ENCODE results near the gene SETD7.

The SETD7 gene

DNA sequence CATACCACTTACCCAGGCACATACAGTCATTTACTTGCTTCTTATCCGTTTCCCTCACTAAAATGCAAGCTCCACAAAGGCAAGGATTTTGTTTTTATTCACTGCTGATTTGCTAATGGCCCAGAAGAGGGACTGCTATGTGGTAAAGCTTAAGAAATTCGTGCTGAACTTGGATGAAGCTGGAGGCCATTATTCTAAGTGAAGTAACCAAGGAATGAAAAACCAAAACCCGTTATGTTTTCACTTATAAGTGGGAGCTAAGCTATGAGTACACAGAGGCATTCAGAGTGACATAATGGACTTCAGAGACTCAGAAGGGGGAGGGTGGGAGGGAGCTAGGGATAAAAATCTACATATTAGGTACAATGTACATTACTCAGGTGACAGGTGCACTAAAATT is 54.9 kb downstream of the SETD7 start:
- no peak overlapping the region for H3K4me3 ChIP-seq (ENCODE audit: low read depth, low read length)
- TF ChIP-seq, protein P1, sequence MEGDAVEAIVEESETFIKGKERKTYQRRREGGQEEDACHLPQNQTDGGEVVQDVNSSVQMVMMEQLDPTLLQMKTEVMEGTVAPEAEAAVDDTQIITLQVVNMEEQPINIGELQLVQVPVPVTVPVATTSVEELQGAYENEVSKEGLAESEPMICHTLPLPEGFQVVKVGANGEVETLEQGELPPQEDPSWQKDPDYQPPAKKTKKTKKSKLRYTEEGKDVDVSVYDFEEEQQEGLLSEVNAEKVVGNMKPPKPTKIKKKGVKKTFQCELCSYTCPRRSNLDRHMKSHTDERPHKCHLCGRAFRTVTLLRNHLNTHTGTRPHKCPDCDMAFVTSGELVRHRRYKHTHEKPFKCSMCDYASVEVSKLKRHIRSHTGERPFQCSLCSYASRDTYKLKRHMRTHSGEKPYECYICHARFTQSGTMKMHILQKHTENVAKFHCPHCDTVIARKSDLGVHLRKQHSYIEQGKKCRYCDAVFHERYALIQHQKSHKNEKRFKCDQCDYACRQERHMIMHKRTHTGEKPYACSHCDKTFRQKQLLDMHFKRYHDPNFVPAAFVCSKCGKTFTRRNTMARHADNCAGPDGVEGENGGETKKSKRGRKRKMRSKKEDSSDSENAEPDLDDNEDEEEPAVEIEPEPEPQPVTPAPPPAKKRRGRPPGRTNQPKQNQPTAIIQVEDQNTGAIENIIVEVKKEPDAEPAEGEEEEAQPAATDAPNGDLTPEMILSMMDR (IDR thresholded peaks at IDR 0.05; ENCODE audit: low read depth, low read length), result no peak

DNA sequence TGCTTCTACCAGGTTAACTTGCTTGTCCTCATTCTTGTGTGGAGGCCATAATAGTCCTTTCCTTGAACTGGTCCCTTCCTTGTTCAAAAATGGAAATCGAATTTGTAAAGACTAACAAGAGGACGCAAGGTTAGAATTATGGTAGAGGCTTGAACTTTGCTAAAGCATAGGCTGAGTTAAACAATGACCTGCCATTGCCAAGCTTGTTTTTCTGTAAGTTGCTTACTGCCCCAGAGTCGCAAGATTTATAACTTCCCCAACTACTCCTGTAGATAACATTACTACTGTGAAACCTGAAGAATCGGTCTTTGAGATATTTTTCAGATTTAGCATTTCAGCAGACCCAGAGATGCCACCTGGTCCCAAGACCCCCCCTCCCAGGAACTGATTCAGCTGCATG is 56.8 kb downstream of the SETD7 start:
- no peak overlapping the region for H3K4me3 ChIP-seq (ENCODE audit: low read depth, low read length)
- TF ChIP-seq, protein P1 (IDR thresholded peaks at IDR 0.05; ENCODE audit: low read depth, low read length), result no peak

DNA sequence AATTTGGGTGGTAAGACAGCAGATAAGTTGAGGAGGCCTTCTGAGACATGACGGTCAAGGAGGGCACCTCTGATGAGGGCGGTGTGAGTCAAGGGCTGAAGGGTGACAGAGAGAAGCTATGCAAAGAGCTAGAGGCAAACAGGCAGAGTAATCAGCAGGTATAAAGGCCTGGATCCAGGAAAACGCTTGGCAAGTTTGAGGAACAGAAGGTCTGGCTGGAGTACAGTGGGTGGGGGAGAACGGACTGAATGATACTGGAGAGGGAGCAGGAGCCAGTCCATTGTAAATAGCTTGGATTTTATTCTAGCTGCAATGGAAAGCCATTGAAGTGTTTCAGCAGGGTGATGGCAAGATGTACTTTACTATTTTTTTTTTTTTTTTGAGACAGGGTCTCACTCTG is 62.8 kb downstream of the SETD7 start:
- H3K4me3 ChIP-seq (ENCODE audit: low read depth, low read length), result no peak overlapping the region
- TF ChIP-seq, protein P1 (IDR thresholded peaks at IDR 0.05; ENCODE audit: low read depth, low read length), result no peak

DNA sequence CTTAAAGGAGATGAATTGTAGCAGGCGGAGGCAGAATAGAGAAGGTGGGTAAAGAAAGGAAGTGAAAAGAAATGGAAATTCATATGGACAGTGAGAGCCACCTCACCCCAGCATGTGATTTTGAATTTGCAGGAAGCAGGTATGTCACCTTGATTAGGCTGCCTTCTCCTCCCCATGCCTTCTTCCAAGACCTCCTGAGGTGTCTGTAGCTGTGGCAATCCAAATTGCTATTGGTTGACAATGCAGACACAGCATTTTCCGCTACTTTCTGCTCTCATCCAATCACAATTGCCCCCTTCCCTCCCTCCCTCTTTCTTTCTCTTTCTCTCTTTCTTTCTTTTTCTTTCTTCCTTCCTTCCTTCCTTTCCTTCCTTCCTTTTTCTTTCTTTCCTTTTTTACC is 63.6 kb downstream of the SETD7 start:
- H3K4me3 ChIP-seq (ENCODE audit: low read depth, low read length), result no peak overlapping the region
- TF ChIP-seq, protein P1 (IDR thresholded peaks at IDR 0.05; ENCODE audit: low read depth, low read length), result no peak

DNA sequence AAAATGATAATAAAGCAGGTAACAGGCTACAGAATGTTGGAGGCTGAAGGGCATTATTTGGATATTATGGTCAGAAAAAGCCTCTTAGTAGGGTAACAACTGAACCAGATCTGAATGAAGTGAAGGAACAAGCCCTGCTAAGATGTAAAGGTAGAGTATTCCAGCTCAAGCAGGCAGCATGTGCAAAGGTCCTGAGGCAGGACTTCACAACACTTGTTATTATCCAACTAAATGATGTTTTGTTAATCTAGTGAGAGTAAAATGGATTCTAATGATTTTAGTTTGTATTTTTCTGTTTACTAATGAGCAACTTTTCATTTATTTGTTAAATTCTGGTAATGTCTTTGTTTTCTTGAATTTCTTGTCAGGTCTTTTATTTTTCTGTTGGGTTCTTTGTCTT is 66.4 kb downstream of the SETD7 start:
- TF ChIP-seq, protein P1 (IDR thresholded peaks at IDR 0.05; ENCODE audit: low read depth, low read length), result no peak
- no peak overlapping the region for H3K4me3 ChIP-seq (ENCODE audit: low read depth, low read length)

DNA sequence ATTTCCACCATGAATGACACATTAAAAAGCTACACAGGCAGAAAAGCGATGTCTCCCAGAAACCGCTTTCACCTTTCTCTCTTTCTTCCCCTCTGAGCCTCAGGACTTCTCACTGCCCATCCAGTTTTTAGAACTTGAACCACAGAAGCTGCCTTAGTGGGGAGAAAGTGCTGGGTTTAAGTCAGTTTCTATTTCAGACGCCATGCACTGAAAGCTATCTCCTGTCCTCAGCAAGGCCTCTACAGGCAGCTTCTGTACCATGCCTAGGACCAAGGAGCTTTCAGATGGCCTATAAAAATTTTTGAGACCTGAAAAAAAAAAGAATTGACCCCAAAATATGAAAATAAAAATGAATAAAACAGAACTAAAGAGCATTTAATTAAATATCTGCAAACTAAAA is 67.6 kb downstream of the SETD7 start:
- TF ChIP-seq, protein P1 (IDR thresholded peaks at IDR 0.05; ENCODE audit: low read depth, low read length), result no peak
- no peak overlapping the region for H3K4me3 ChIP-seq (ENCODE audit: low read depth, low read length)

DNA sequence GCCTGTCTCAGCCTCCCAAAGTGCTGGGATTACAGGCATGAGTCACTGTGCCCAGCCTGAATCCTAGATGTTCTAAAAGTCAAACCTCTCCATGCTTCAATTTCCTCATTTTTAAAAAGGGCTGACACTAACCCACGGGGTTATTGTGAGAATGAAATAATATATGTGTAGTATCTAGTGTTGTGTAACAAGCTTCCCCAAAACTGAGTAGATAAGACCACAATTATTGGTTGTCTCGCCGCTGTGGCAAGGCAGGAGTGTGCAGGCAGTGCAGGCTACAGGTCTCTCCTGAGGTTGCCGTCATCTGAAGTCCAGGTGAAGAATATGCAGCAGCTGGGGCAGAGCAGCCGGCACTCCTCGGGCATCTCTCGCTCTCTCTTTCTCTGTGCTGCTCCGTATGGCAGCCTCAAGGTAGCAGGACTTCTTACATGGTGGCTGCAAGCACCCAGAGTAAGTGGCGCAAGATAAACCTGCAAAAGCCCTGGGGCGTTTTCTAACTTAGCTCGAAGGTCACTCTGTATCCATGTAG is 71.2 kb downstream of the SETD7 start:
- TF ChIP-seq, protein P1 (IDR thresholded peaks at IDR 0.05; ENCODE audit: low read depth, low read length), result no peak
- no peak overlapping the region for H3K4me3 ChIP-seq (ENCODE audit: low read depth, low read length)

Data from WI38 (cell line).